ENCODE data around the gene ATP8A2.
A peak's percentile ranks its signal among the peaks of the same experiment; 100 is the strongest.

ATP8A2 gene

DNA sequence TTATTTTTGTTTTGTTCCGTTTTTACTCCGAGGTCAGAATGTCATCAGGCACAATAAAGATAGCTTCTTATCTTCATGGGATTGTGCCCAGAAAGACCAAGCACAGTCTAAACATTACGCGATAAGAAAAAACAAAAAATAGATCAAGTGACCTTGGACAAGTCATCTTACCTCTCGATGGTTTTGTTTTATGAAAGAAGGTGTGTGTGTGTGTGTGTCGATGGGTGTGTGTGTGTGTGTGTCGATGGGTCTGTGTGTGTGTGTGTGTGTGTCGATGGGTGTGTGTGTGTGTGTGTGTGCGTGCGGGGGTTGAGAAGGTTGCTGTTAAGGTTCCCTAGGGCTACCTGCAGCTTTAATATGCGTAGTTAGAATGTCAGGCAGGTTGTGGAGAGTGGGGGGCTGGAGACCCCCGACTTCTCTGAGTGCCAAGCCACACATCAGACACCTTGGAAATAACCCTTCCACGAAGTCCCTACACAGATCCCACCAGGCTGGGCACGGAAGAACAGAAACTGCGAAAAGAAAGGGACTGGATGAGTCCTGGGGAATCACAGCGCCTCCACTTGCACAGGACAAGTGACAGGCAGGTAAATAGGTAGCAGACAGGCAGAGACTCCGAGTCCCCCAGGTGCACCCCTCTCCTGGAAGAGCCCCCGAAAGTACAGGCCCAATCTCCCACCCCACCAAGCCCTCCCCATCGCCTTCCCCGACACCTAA lies 458 bp upstream of the ATP8A2 start:
- H3K4me3 ChIP-seq (ENCODE audit: low read depth, low read length): peak overlapping the region; percentile 13
- in situ Hi-C loops (cut with HindIII; ENCODE audit: low sequenced_read_pairs): no loop called here
- TF ChIP-seq, protein P1, sequence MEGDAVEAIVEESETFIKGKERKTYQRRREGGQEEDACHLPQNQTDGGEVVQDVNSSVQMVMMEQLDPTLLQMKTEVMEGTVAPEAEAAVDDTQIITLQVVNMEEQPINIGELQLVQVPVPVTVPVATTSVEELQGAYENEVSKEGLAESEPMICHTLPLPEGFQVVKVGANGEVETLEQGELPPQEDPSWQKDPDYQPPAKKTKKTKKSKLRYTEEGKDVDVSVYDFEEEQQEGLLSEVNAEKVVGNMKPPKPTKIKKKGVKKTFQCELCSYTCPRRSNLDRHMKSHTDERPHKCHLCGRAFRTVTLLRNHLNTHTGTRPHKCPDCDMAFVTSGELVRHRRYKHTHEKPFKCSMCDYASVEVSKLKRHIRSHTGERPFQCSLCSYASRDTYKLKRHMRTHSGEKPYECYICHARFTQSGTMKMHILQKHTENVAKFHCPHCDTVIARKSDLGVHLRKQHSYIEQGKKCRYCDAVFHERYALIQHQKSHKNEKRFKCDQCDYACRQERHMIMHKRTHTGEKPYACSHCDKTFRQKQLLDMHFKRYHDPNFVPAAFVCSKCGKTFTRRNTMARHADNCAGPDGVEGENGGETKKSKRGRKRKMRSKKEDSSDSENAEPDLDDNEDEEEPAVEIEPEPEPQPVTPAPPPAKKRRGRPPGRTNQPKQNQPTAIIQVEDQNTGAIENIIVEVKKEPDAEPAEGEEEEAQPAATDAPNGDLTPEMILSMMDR (IDR thresholded peaks at IDR 0.05; ENCODE audit: low read depth, low read length): no peak

DNA sequence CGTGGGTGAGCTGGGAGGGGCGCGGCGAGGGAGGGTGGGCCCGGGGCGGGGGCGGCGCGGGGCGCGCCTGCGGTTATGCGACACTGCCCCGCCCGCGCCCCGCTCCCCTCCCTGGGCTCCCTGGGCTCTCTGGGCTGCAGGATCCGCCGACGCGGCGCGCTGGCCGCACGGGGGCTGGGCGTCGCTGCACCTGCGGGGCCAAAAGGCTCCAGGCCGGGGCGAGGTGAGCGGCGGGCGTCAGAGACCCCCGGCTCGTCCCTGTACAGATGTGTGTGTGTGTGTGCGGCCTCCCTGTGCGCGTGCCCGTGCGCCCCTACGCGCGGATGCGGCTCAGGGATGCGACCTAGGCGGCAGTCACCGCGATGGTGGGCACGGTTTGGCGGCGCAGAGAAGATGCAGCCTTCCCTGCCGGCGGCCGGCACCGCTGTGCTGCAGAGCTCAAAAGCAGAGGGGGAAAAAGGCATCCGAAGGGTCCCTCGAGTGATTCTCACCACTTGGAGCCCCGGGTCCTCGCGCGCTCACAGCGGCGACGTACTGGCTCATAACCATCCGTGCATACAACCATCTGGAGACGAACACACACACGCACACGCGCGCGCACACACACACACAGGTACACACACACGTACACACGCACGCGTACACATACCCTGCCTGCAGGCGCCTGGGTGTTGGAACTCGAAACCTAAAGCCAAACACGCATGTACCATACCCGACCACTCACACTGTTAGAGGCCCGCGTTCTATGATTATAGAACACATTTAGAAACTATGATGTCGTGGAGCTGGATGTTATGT lies 709 bp downstream of the ATP8A2 start:
- in situ Hi-C loops (cut with HindIII; ENCODE audit: low sequenced_read_pairs): no loop called here
- no peak for DNase-seq (ENCODE audit: low read depth, low spot score)
- peak overlapping the region; percentile 13 for H3K4me3 ChIP-seq (ENCODE audit: low read depth, low read length)
- TF ChIP-seq, protein P1 (IDR thresholded peaks at IDR 0.05; ENCODE audit: low read depth, low read length): no peak

More for the DNA sequence above, 458 bp upstream of the ATP8A2 start:
- DNase-seq (ENCODE audit: low read depth, low spot score): no peak

- no peak overlapping the region for H3K4me3 ChIP-seq (ENCODE audit: low read depth, low read length)
- peak; percentile 48 for DNase-seq (ENCODE audit: low read depth, low spot score)
- in situ Hi-C loops (cut with HindIII; ENCODE audit: low sequenced_read_pairs): no loop called here
- TF ChIP-seq, protein P1 (IDR thresholded peaks at IDR 0.05; ENCODE audit: low read depth, low read length): peak; percentile 71
Observed at GRCh38 chr13:25375727-25376358, 4.1 kb downstream of the ATP8A2 start.

GRCh38 chr13:25377244-25377962 lies 5.6 kb downstream of the ATP8A2 start:
- no peak for DNase-seq (ENCODE audit: low read depth, low spot score)
- in situ Hi-C loops (cut with HindIII; ENCODE audit: low sequenced_read_pairs): no loop called here

DNA sequence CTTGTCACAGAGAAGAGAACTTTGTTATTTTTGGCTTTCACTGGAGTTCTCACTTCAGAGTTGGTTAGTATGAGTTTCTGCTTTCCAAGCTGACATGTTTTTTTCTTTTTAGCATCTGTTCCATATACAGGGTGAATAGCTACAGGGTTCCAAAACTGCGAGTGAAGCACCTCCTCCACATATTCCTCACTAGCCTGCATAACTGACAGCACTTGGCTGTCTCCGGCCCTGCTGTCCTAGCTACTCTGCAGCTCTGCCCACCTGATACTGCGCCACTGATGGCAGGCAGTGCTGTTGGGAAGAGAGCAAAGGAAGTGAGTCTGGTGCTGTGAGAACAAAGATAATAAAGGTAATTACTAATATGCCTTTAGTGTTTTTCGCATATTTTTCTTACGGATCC lies 6.8 kb downstream of the ATP8A2 start:
- no peak overlapping the region for H3K4me3 ChIP-seq (ENCODE audit: low read depth, low read length)
- in situ Hi-C loops (cut with HindIII; ENCODE audit: low sequenced_read_pairs): no loop called here
- TF ChIP-seq, protein P1 (IDR thresholded peaks at IDR 0.05; ENCODE audit: low read depth, low read length): no peak
- no peak for DNase-seq (ENCODE audit: low read depth, low spot score)

More at GRCh38 chr13:25377244-25377962, 5.6 kb downstream of the ATP8A2 start:
- TF ChIP-seq, protein P1 (IDR thresholded peaks at IDR 0.05; ENCODE audit: low read depth, low read length): no peak
- H3K4me3 ChIP-seq (ENCODE audit: low read depth, low read length): no peak overlapping the region

DNA sequence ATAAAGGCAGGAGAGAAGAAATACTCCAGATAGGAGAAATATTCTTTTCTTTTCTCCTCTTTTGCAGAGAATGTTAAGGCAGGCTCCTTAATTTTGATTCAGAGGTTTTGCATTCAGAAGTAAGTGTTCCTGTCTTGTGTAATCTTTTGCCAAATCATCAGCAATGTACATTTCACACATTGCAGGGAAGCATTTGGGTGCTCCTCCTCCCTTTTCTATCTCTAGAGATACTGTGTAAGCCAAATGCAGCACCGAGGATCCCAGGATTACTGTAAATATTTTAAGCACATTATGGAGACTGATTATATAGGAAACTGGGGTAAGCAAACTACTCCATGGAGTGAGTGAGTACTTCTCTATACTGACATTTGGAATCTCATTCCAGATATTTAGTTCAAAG lies 7.2 kb downstream of the ATP8A2 start:
- TF ChIP-seq, protein P1 (IDR thresholded peaks at IDR 0.05; ENCODE audit: low read depth, low read length): no peak
- DNase-seq (ENCODE audit: low read depth, low spot score): no peak
- in situ Hi-C loops (cut with HindIII; ENCODE audit: low sequenced_read_pairs): no loop called here
- no peak overlapping the region for H3K4me3 ChIP-seq (ENCODE audit: low read depth, low read length)
